DMS53 (cell line): ENCODE data around the gene ADAMTS2.

Experiments
- DNase-seq: peaks from one replicate; lab custom pipeline; 2025; lab: John Stamatoyannopoulos, UW

Gene ADAMTS2

DNA sequence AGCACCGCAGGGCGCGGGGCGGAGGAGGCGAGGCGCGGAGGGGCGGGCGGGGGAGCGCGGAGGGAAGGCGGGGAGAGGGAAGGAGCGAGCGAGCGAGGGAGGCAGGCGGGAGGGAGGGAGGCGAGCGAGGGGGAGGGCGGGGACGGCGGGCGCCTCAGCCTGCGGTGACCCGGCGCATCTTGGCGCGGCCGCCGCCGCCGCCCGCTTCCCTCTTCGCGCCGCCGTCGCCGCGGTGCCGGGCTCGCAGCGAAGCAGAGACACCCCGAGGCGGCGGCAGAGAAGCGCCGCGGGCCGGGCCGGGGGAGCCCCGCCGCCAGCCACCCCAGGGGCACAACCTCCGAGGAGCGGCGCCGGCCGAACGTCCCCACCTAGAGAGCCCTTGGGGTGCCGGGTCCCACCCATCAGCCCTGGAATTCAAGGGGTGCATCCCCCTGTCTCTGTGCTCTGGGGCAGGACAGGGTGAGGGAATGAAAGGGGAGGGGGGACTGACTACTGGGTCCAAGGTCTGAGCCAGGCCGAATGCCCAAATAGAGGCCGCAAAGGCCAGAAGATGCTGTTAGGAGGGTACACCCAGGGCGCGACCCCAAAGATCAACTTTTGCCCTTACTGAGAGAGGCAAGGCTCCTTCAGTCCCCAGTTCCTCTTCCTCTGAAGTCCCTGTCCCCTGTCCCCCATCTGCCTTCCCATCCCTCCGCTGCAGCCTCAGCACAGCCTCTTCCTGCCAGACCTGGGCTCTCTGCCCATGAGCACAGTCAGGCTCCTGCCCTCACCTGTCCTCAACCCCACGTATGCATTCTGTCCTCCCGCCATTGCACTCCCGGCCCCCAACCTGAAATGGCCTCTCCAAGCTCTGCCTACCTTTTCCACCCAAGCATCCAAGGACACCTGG, at the start of gene ADAMTS2:
Gene ADAMTS2, minus strand, starts transcription at position 29 of the 889 bp plus-strand sequence. CDS start 133 bp downstream, outside the sequence.
- DNase-seq: no peak

DNA sequence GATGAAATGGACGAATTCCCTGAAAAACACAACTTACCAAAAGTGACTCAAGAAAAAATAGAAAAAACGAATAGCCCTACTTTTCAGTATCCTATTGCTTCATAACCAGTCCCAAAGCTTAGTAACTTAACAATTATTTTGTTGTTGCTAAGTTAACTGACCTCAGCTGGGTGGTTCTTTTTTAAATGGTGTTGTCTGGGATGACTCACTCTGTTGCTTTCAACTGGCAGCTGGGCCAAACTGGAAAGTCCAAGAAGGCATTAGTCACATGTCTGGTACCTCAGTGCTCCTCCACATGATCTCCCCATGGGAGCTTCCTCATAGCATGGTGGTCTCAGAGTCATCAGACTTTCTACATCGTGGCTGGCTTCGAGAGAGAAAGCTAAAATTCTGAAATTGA, 47.8 kb upstream of the ADAMTS2 start:
- DNase-seq: no peak

DNA sequence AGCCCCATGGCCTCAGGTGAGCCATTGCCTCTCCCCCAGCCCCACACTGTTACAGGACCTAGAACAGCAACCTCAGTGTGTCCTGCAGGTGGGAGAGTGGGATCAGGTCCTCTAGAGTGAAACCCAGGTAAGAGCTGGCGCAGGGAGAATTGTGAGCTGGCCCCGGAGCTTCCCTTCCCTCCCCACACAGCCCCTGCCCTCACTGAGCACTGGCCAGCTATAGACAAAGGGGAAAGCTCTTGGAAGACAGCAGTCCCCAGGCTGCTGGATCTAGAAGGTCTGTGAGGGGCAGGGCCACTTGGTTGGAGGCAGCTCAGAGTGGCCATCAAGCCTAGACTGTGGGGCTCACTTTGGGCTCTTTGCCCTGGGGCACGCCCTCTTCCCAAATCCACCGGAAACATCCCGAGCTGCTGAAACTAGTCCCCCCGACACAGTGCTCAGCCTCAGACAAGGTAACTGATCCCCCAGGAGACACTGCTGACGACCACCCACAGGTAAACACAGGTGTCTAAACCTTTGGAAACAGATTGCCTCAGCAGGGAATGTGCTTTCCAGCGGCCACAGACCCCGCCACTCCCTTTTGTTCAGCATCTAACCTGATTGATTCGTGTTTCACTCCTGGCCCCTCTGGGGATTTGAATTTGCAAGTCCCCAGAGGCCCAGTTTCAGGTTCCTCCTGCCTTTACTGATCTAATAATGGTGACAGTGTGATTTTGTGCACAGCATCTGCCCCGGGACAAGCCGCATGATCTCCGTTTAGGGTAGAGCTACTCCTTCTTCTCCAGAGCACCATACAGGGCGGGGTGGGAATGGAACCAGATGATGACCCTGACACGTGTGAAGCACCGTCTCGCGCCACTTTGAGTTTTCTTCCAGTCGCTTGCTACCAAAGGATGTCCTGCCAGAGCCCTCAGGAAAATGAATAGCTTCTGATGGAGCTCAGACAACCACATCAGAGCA, 42.2 kb upstream of the ADAMTS2 start:
- DNase-seq: no peak

DNA sequence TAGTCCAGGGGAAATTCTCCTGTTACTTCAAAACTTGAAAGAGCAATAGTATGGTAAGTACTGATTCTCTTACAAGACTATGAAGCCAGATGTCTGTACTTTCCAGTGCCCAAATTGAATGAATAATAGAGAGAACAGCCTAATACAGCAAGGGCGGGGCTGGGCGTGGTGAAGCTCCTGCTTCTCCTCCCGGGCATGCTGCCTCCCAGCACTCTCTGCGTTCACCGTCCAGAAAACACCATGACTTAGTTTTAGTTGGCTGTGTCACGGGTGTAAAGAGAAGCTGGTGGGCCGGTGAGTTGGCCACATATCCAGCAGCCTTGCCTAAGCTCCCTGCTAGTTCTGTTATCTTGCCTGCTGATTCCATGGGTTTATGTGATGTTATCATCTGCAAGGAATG, 40.7 kb upstream of the ADAMTS2 start:
- DNase-seq: no peak

DNA sequence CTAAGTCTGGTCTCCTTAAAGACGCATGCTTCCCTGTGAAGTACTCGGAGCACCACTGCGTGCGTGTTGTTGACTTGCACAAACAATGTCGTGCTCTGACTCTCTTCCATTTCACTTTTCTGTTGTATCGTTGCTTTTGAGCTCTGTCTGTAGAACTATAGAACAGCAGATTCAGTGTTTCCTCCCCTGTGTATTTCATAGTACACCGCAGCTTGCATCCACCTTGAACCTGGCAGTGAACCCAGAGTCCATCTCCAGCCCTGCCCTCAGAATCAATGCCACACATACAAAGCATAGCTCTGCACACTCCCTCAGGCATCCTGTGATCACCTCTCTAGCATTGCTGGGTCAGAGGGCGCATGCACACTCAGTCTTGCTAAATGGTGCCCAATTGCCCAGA, 37.2 kb upstream of the ADAMTS2 start:
- DNase-seq: no peak

GRCh38 chr5:179381691-179382090, 36.4 kb upstream of the ADAMTS2 start:
- no peak for DNase-seq

DNA sequence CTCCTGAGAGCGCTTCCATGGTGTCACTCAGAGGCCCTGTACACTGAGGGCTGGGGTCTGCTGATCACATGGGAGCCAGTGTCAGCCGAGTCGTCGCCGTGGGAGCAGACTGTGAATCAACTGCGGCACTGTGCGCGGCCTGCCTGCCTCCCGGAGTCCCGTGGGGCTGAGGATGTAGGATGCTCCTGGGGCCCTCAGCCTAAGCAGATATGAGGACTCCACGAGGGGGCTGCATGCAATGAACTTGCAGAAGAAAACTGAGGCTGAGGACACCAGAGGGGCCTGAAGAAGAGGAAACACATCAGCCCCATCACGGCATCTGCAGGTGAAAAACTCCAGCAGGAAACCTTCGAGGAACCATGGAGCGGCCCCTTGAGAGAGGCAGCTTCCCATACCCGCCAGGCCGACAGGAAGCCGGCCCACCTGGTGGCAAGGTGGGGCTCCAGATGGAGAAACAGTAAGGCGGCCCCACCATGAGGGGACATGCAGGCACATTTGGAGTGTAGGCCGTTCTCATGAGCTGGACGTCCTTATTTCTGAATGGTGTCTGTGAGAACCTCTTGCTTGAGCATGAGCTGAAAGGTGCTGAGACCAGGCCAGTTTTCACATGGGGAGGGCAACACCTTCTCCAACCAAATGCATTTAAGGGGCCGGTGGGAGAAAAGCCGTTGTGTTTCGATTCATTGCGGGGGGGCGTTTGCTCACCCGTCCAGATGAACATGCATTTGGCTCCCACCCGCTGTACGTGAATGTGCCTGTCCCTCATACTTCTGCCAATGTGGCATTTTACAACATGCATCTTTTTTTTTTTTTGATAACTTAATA, 35.2 kb upstream of the ADAMTS2 start:
- no peak for DNase-seq

- DNase-seq: no peak
Observed at GRCh38 chr5:179379321-179379890, 34.1 kb upstream of the ADAMTS2 start.

- no peak for DNase-seq
Observed at GRCh38 chr5:179378441-179379271, 33.4 kb upstream of the ADAMTS2 start.

DNA sequence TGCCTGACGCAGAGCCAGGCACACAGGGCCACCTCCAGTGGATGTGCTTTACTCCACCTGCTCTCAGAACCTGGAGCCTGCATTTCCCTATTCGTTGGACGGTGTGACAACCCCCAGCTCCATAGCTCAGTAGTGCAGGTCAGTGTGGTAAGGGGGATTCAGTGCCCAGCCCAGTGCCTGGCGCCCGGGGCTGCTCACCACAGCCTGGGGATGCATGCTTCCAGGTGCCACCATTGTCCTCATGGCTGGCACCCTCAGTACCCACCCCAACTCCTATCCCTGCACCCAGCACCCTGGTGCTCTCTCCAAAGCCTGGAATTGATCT, 32.8 kb upstream of the ADAMTS2 start:
- DNase-seq: no peak

DNA sequence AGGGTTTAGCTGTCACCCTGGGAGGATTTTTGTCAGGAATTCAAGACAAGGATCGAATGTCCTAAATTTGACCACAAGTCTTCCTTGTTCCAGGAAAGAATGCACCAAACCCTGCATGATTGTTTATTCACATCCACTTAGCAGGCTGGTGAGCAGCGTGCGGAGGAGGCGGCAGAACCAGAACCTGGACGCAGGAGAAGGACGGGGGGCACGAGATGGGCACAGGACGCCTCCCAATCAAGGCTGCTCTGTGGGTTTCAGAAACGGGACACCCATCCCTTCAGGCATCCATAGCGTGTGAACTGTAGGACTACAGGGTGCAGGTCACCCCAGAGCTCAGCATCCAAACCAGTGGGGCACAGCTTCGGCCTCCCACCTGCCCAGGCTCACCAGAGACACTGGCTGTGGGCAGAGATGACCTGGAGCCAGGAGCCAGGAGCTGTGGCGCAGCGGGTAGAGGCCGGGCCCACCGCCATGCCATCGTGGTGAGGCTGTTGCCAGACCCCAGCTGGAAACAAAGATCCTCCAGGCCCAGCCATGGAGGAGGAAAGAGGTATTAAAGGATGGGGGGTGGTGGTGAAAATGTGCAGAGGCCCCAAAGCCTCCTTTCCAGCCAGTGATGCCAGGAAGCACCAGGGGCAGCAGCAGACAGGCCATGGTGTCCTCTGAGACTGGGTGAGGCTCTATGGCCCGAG, 32.3 kb upstream of the ADAMTS2 start:
- no peak for DNase-seq

DNA sequence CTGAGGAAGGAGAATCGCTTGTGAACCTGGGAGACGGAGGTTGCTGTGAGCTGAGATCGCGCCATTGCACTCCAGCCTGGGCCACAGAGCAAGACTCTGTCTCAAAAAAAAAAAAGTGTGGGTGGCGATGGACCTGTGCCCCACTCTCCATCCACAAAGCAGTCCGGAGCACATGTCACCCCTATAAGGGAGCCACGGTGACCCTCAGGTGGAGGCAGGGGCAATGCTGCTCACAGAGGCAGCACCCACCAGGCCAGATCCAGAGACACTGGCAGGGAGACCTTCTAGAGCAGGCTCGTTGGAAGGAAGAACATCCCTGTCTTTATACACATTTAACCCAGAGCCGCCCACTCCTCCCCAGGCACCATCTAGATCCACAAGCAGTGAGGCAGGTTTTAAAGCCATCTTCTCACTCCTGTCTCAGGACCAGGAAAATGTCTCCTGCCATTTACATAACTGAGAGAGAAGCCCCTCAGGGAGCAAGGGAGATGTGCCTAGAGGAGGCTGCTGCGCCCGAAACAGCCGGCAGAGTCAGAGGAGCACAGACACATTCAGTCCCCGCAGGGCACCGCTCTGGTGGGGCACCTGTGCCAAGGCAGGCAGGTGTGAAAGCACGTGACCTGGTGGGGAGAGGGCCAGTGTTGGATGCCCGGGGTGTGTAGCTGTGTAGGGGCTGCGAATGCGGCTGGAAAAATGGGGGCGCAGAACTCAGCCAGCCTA, 31.6 kb upstream of the ADAMTS2 start:
- DNase-seq: no peak

DNA sequence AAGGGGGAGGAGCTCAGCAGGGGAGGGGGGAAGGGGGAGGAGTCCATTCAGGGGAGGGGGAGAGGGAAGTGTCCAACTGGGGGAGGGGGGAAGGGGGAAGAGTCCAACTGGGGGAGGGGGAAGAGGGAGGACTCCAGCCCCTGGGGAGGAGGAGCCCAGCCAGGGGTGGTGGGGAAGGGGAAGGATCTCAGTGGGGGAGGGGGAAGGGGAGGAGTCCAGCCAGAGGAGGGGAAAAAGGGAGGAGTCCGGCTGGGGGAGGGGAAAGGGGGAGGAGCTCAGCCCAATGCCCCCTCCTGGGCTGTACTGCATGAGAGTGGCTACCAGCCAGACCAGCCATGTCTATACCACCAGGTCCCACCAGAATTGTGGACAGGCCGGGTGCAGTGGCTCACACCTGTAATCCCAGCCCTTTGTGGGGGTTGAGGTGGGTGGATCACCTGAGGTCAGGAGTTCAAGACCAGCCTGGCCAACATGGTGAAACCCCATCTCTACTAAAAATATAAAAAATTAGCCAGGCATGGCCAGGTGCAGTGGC, 30.6 kb upstream of the ADAMTS2 start:
- no peak for DNase-seq

GRCh38 chr5:179375236-179375685, 30.0 kb upstream of the ADAMTS2 start:
- no peak for DNase-seq

- no peak for DNase-seq
Observed at GRCh38 chr5:179374506-179375235, 29.4 kb upstream of the ADAMTS2 start.

DNA sequence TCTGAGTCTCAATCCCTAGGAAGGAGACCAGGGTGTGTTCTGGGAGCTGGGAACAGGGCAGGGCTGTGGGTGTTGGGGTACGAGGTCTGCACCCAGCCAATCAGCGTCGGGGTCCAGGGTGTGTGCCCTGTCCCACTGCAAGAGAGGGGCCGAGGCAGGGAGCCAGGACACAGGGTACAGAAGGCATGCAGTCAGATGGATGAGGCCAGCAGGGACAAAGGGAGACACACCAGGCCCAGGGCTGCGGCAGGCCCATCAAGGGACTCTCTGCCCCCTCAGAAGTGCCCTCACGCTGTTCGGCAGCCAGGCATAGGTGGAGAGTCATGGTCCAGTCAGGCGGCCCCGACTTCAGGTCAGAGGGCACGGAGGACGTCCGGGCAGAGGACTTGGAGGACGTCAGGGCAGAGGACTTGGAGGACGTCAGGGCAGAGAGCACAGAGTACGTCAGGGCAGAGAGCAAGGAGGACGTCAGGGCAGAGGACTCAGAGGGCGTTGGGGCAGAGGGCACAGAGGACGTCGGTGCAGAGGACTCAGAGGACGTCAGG, 28.8 kb upstream of the ADAMTS2 start:
- no peak for DNase-seq

GRCh38 chr5:179373101-179373934, 28.1 kb upstream of the ADAMTS2 start:
- DNase-seq: no peak
